Measurements from ENCODE around the gene TTC8. TPM values are rescaled to one million over a fixed set of nuclear protein-coding genes. Genes with fewer than 3 reads are reported as not detected.

Gene TTC8
- total RNA-seq, 1 donor from 2014 or later: 9.0 TPM

DNA sequence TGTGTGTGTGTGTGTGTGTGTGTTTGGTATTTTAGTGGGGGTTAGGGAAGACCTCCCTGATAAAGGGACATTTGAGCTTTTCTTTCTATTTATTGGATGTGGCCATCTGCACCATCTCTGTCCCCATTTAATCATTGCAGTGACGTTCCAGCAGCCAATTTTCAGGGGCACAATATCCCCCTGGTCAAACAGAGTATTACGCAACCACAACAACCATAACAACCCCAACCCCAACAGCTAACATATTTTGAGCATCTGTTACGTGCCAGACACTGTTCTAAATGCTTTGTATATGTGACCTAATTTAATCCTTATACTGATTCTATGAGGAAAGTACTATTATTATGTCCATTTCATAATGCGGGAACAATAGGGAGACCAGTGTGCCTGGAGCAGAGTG lies 87.4 kb downstream of the TTC8 start:
- no peak for DNase-seq (ENCODE audit: low read depth)
- FAIRE-seq: no peak
- no peaks in the 10 kb centered on the region for H3K27me3 ChIP-seq (ENCODE audit: control insufficient read depth, insufficient read depth, low read length)
- TF ChIP-seq, protein P1, sequence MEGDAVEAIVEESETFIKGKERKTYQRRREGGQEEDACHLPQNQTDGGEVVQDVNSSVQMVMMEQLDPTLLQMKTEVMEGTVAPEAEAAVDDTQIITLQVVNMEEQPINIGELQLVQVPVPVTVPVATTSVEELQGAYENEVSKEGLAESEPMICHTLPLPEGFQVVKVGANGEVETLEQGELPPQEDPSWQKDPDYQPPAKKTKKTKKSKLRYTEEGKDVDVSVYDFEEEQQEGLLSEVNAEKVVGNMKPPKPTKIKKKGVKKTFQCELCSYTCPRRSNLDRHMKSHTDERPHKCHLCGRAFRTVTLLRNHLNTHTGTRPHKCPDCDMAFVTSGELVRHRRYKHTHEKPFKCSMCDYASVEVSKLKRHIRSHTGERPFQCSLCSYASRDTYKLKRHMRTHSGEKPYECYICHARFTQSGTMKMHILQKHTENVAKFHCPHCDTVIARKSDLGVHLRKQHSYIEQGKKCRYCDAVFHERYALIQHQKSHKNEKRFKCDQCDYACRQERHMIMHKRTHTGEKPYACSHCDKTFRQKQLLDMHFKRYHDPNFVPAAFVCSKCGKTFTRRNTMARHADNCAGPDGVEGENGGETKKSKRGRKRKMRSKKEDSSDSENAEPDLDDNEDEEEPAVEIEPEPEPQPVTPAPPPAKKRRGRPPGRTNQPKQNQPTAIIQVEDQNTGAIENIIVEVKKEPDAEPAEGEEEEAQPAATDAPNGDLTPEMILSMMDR (IDR thresholded peaks at IDR 0.05; ENCODE audit: insufficient read depth, low read length, severe bottlenecking): no peak
- no peak overlapping the region for H3K4me3 ChIP-seq (ENCODE audit: low read depth, low read length)
- no peaks in the 10 kb centered on the region for H3K36me3 ChIP-seq (ENCODE audit: control insufficient read depth, insufficient read depth, low read length)

DNA sequence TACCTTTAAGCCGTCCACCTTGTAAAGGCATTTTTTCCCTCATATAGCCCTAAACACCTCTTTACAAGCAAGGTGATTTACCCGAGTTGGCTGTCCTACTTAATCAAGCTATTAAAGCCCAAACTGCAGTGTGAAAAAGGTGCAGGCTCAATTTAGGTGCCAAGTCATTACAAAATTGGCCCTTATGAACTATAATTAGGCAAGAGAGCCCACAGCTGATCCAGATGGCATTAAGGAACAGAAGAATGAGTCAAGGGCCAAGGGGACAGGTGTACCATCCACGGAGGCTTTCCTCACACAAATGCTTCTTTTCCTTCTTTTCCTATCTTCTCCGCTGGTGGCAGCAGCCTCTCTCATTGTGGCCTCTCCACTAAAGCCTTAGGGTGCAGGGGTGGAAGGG lies 90.5 kb downstream of the TTC8 start:
- H3K27me3 ChIP-seq (ENCODE audit: control insufficient read depth, insufficient read depth, low read length): no peaks in the 10 kb centered on the region
- DNase-seq (ENCODE audit: low read depth) (no peak), FAIRE-seq (no peak)
- H3K36me3 ChIP-seq (ENCODE audit: control insufficient read depth, insufficient read depth, low read length): no peaks in the 10 kb centered on the region
- no peak overlapping the region for H3K4me3 ChIP-seq (ENCODE audit: low read depth, low read length)
- TF ChIP-seq, protein P1 (IDR thresholded peaks at IDR 0.05; ENCODE audit: insufficient read depth, low read length, severe bottlenecking): no peak

- no peaks in the 10 kb centered on the region for H3K36me3 ChIP-seq (ENCODE audit: control insufficient read depth, insufficient read depth, low read length)
- no peak for FAIRE-seq
Observed at GRCh38 chr14:88919502-88919901, 95.1 kb downstream of the TTC8 start.

More at GRCh38 chr14:88919502-88919901, 95.1 kb downstream of the TTC8 start:
- no peak overlapping the region for H3K4me3 ChIP-seq (ENCODE audit: low read depth, low read length)
- TF ChIP-seq, protein P1 (IDR thresholded peaks at IDR 0.05; ENCODE audit: insufficient read depth, low read length, severe bottlenecking): no peak
- no peaks in the 10 kb centered on the region for H3K27me3 ChIP-seq (ENCODE audit: control insufficient read depth, insufficient read depth, low read length)
- peak; percentile 58 for DNase-seq (ENCODE audit: low read depth)

Other genes starting within 250 kb of the TTC8 start
- 0.77 TPM in 1 of 2 replicates, not detected in the other for gene EML5, start 31.7 kb upstream of the TTC8 start, total RNA-seq

All from bronchial epithelial cell (primary cell).